OCI-LY1 (cell line): ENCODE results near the gene UAP1.

Experiments
- H2AFZ ChIP-seq: fragments of 200-600 bp; sonication (generic), shearing (Covaris generic); 2 replicates; pipeline ENCODE4 v1.6.0; 2014; ENCODE audit warnings: antibody characterized with exemption, mild to moderate bottlenecking, low read length
- H3F3A ChIP-seq: fragments of 200-600 bp; sonication (generic), shearing (Covaris generic); 2 replicates; pipeline ENCODE4 v1.6.0; 2014; ENCODE audit warnings: mild to moderate bottlenecking, antibody characterized with exemption, low read length, moderate library complexity; ENCODE audit not compliant: insufficient read depth
- H3K27ac ChIP-seq: fragments of 200-600 bp; sonication (generic); 2 replicates; pipeline ENCODE4 v1.5.1; 2014; ENCODE audit warnings: low read length, mixed run types, mild to moderate bottlenecking, low read depth; ENCODE audit not compliant: poor library complexity, severe bottlenecking
- H3K27me3 ChIP-seq: fragments of 200-600 bp; sonication (generic); 2 replicates; pipeline ENCODE4 v1.6.0; 2014; ENCODE audit warnings: antibody characterized with exemption, mild to moderate bottlenecking, low read length, moderate library complexity; ENCODE audit not compliant: insufficient read depth
- H3K36me3 ChIP-seq: fragments of 200-600 bp; sonication (generic); 2 replicates; pipeline ENCODE4 v1.6.1; 2014; ENCODE audit warnings: mild to moderate bottlenecking, antibody characterized with exemption, low read length, moderate library complexity, mixed read lengths; ENCODE audit not compliant: insufficient read depth
- H3K4me1 ChIP-seq: fragments of 200-600 bp; sonication (generic); 2 replicates; pipeline ENCODE4 v1.5.1; 2014; ENCODE audit warnings: mild to moderate bottlenecking, low read length, moderate library complexity; ENCODE audit not compliant: insufficient read depth, severe bottlenecking
- H3K4me2 ChIP-seq: fragments of 200-600 bp; sonication (generic), shearing (Covaris generic); 2 replicates; pipeline ENCODE4 v1.6.1; 2014; ENCODE audit warnings: low read length
- H3K4me3 ChIP-seq: fragments of 200-600 bp; sonication (generic); 2 replicates; pipeline ENCODE4 v1.5.1; 2014; ENCODE audit warnings: low read length, low read depth, mild to moderate bottlenecking, mixed read lengths; ENCODE audit not compliant: poor library complexity, severe bottlenecking
- H3K79me2 ChIP-seq: fragments of 200-600 bp; shearing (Covaris generic); 2 replicates; pipeline ENCODE4 v1.6.1; 2016; ENCODE audit warnings: mixed run types, low read length, mixed read lengths; ENCODE audit not compliant: insufficient read depth
- H3K9ac ChIP-seq: fragments of 200-600 bp; sonication (generic), shearing (Covaris generic); 2 replicates; pipeline ENCODE4 v1.6.1; 2014; ENCODE audit warnings: mild to moderate bottlenecking, low read length, mixed read lengths
- H3K9me2 ChIP-seq: fragments of 200-600 bp; sonication (generic), shearing (Covaris generic); 2 replicates; pipeline ENCODE4 v1.6.1; 2014; ENCODE audit warnings: low read depth, mild to moderate bottlenecking, low read length, mixed read lengths
- H3K9me3 ChIP-seq: fragments of 200-600 bp; shearing (Covaris generic); 2 replicates; pipeline ENCODE4 v1.6.1; 2014; ENCODE audit warnings: low read length, mixed read lengths
- H4K20me1 ChIP-seq: fragments of 200-600 bp; sonication (generic), shearing (Covaris generic); 2 replicates; pipeline ENCODE4 v1.6.0; 2016; ENCODE audit warnings: mild to moderate bottlenecking, low read length; ENCODE audit not compliant: insufficient read depth
- CTCF ChIP-seq: fragments of 200-600 bp; sonication (generic), shearing (Covaris generic); IDR thresholded peaks from 2 replicates; pipeline ENCODE4 v1.5.1; 2017; ENCODE audit warnings: mild to moderate bottlenecking, antibody characterized with exemption, low read length, moderate library complexity, mixed read lengths
- EZH2 ChIP-seq: fragments of 200-600 bp; sonication (generic), shearing (Covaris generic); IDR thresholded peaks from 2 replicates; pipeline ENCODE4 v1.8.0; 2017; ENCODE audit warnings: borderline replicate concordance, mixed run types, mild to moderate bottlenecking, antibody characterized with exemption, low read length, moderate library complexity, mixed read lengths

Gene UAP1

GRCh38 chr1:162639718-162640117 is 78.2 kb downstream of the UAP1 start:
- Histone ChIP-seq H3K4me2 (no peak overlapping the region), H3K4me3 (no peak overlapping the region), H3K27ac (no peak overlapping the region), H3K27me3 (no peaks in the 10 kb centered on the region), H4K20me1 (no peaks in the 10 kb centered on the region), H3K9ac (no peak overlapping the region), H3K9me3 (no peaks in the 10 kb centered on the region), H3K79me2 (no peaks in the 10 kb centered on the region), H3K9me2 (no peaks in the 10 kb centered on the region), H3K36me3 (no peaks in the 10 kb centered on the region), H3F3A (no peaks in the 10 kb centered on the region), H3K4me1 (no peaks in the 10 kb centered on the region), H2AFZ (no peak overlapping the region)
- TF ChIP-seq CTCF (no peak), EZH2 (no peak)

GRCh38 chr1:162641114-162641513 is 79.6 kb downstream of the UAP1 start:
- H3K4me2 ChIP-seq: no peak overlapping the region
- no peaks in the 10 kb centered on the region for H3K27me3 ChIP-seq
- H2AFZ ChIP-seq: no peak overlapping the region
- H3K9me3 ChIP-seq: no peaks in the 10 kb centered on the region
- H4K20me1 ChIP-seq: no peaks in the 10 kb centered on the region
- H3K9ac ChIP-seq: no peak overlapping the region
- no peaks in the 10 kb centered on the region for H3K79me2 ChIP-seq
- H3K4me1 ChIP-seq: no peaks in the 10 kb centered on the region
- H3F3A ChIP-seq: no peaks in the 10 kb centered on the region
- H3K9me2 ChIP-seq: no peaks in the 10 kb centered on the region
- no peaks in the 10 kb centered on the region for H3K36me3 ChIP-seq
- no peak overlapping the region for H3K27ac ChIP-seq
- no peak for TF ChIP-seq CTCF
- no peak for TF ChIP-seq EZH2
- no peak overlapping the region for H3K4me3 ChIP-seq

- H3F3A ChIP-seq: no peaks in the 10 kb centered on the region
Measured at GRCh38 chr1:162644986-162645314, 83.4 kb downstream of the UAP1 start.

More at GRCh38 chr1:162644986-162645314, 83.4 kb downstream of the UAP1 start:
- H3K9me2 ChIP-seq: no peaks in the 10 kb centered on the region
- no peaks in the 10 kb centered on the region for H3K36me3 ChIP-seq
- no peaks in the 10 kb centered on the region for H3K9me3 ChIP-seq
- H3K79me2 ChIP-seq: no peaks in the 10 kb centered on the region
- no peak overlapping the region for H2AFZ ChIP-seq
- no peaks in the 10 kb centered on the region for H3K4me1 ChIP-seq
- H3K4me3 ChIP-seq: no peak overlapping the region
- H4K20me1 ChIP-seq: no peaks in the 10 kb centered on the region
- H3K27ac ChIP-seq: no peak overlapping the region
- TF ChIP-seq CTCF (no peak), EZH2 (no peak)
- no peak overlapping the region for H3K9ac ChIP-seq
- H3K27me3 ChIP-seq: no peaks in the 10 kb centered on the region; the same call in 1 of the 2 replicates
- H3K4me2 ChIP-seq: no peak overlapping the region
